SHP77 (cell line): ENCODE measurements around the gene CLCN6.

Experiments used
- DNase-seq, 2 experiments: peaks; one replicate each; lab custom pipeline; 2025; lab: John Stamatoyannopoulos, UW

The CLCN6 gene, protein sequence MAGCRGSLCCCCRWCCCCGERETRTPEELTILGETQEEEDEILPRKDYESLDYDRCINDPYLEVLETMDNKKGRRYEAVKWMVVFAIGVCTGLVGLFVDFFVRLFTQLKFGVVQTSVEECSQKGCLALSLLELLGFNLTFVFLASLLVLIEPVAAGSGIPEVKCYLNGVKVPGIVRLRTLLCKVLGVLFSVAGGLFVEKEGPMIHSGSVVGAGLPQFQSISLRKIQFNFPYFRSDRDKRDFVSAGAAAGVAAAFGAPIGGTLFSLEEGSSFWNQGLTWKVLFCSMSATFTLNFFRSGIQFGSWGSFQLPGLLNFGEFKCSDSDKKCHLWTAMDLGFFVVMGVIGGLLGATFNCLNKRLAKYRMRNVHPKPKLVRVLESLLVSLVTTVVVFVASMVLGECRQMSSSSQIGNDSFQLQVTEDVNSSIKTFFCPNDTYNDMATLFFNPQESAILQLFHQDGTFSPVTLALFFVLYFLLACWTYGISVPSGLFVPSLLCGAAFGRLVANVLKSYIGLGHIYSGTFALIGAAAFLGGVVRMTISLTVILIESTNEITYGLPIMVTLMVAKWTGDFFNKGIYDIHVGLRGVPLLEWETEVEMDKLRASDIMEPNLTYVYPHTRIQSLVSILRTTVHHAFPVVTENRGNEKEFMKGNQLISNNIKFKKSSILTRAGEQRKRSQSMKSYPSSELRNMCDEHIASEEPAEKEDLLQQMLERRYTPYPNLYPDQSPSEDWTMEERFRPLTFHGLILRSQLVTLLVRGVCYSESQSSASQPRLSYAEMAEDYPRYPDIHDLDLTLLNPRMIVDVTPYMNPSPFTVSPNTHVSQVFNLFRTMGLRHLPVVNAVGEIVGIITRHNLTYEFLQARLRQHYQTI

GRCh38 chr1:11805422-11806306 lies at the start of gene CLCN6, which contains the start of gene MTHFR:
Gene CLCN6 (plus strand): TSS chr1:11806191. CDS start chr1:11806263, 72 bp downstream.
Gene MTHFR (minus strand): TSS chr1:11805964. CDS start chr1:11803116, 2,848 bp downstream.
- DNase-seq = peak; percentile 96 to 98

DNA sequence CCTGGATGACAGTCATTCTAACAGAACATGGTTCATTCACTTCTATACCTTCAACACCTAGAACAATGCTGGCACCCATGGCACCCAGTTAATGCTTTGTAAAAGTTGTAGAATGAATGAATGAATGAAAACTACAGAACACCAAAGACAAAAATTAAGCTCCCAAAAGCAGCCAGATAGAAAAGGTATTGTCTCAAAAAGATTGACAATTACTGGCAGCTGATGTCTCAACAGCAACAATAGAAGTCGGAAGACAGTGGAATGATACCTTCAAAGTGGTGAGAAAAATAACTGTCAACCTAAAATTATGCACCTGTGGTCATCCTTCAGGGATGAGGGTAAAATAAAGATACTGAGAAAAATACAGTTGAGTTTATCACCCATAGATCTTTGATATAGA lies 48.9 kb upstream of the CLCN6 start:
- no peak for DNase-seq

DNA sequence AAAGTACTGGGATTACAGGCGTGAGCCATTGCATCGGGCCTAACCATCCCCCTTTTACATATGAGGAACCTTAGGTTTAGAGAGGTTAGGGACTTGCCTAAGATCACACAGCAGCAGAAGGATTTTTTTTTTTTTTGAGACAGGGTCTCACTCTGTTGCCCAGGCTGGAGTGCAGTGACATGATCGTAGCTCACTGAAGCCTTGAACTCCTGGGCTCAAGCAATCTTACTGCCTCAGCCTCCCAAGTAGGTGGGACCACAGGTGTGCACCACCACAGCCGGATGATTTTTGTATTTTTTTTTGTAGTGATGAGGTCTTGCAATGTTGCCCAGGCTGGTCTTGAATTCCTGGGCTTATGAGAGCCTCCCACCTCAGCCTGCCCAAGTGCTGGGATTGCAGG lies 46.2 kb upstream of the CLCN6 start:
- DNase-seq = no peak

DNA sequence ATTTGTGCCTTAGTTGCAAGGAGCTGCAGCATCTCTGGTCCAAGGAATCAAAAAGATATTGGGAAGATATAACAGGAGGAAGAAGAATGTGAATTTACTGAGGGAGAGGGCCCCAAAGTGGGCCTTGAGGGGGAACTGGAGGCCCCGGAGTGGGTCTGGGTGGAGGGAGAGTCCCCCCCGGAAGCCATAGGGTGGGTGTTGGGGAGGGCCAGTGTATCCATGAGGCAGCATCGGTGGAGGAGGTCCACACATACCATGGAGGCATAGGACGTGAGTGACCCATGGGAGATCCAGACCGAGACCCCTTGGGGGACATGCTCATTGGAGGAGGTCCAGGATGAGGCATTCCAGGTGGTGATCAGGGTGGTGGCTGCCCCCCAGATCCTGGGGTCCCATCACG lies 44.7 kb upstream of the CLCN6 start:
- DNase-seq = no peak

DNA sequence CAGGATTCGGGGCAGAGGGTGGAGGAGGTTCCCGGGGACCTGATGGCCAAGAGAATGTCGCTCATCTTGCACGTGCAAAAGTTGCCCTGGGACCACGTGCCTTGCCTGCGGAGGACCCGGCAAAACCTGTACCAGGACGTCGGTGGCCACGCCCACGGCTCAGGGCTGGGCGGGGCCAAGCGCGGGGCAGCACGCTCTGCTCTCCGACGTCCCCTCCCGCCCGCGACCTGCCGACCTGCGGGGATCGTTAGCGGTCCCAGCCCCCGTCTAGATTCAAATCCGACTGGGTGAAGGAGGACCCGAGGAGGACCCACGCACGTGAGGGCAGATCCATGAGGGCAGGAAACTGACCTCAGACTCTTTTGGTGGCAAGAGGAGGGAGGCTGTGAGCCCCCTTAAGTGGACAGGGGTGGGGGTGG lies 44.0 kb upstream of the CLCN6 start, which contains the start of gene C1orf167:
C1orf167 (plus strand) TSS at position 206 of the 419 bp plus-strand sequence. CDS start 2,208 bp downstream, outside the sequence.
- DNase-seq = no peak

DNA sequence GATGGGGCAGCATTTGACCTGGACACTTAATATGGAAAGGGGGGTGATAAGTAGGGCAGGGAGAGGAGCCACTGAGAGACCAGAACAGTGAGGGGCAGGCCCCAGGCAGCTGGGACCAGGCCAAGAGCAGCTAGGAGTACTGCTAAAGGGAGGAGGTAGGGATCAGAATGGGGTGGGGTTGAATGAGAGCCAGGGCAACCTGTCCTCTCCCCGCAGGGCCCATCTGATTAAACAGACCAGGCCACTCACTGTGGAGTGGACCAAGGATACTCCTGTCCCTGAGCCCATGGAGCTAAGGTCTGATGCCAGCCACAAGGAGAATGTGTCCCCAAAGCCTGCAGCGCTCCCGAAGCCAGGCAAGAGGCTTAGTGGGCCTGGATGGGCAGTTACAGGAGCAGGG lies 41.9 kb upstream of the CLCN6 start:
- DNase-seq = no peak

GRCh38 chr1:11764519-11764918 lies 41.5 kb upstream of the CLCN6 start:
- no peak for DNase-seq

DNA sequence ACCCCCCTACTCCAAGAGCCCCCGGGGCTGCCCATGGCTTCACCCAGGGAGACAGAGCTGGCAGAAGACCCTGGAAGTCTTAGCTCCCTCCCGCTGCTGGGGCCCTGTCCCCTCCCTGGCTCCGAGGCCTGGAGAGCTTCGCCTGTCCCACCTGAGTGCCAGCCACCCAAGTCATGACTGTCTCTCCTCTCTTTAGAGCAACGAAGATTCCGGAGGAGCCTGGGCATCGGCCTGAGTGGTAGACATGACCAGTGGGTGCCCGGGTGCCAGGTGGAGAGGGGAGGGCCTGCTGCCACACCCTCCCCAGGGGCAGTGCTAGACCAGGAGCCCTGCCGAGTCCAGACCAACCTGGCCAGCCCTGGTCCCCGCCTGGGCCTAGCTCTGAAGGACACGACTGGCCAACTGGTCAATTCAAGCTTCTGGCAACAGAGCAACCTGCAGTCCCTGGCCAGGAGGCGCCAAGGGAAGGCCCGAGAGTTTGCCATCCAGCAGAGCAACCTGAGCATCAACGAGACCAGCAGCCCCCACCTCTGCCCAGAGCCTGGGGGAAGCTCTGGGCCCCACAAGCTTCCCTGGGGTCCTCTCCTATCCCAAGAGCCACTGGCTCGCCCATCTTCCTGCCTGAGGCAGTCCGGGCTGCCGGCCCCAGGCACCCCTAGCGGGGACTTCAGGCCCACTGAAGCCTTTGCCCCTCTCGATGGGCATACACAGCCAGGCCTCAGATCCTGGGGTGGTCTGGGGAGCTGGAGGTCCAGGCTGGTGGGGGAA lies 40.1 kb upstream of the CLCN6 start:
- no peak for DNase-seq

- no peak for DNase-seq
These were observed 39.6 kb upstream of the CLCN6 start for GRCh38 chr1:11766429-11766776.

DNA sequence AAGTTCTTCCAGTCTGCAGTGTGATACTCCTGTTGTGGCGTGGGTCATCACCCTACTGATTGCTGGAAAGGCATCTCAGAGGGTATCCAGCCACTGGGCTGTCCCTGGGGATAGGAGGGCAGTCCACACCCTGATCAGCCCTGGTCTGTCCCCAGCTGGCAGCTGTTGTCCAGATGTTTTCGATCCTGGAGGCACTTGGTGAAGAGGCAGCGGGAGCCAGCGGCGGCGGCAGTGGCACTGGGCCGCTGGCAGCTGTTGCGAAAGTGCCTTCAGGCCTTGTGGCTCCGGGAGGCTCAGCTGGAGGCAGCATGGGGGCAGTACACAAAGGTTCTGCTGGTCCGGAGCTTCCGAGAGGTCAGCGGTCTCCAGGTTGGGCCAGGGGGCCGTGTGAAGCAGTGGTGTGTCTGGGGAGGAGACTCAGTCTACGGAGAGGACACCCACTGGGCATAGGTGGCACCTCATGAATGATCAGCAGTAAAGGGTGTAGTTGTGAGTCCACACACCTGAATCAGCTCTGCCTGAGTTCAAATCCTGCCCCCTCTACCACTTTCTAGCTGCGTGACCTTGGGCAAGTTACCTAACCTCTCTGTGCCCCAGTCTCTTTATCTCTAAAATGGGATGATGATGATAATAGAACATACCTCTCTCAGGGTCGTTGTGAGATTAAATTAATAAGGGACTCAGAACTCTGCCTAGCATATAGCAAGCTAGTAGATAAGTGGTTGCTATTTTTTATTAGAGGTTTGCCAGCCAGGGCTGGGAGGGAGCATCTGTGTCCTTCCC lies 37.9 kb upstream of the CLCN6 start:
- DNase-seq = no peak

DNA sequence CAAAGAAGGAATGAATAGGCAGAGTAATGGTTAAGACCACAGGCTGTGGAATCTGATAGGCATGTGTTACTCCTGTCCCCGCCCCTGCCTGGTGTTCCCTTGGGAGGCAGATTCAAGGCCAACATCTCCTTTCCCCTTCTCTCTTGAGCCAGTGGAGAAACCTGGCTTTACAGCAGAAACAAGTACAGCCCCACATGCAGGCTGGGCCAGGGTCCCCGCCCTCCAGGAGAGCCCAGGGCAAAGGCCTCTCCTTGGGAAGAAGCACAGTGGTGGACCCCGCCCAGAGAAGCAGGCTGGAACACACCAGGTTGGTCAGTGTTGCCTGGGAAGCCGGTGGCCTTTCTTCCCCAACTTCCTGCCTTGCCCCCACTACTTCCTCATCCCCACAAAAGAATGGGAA lies 37.2 kb upstream of the CLCN6 start:
- no peak for DNase-seq

- DNase-seq = no peak
These were observed 36.7 kb upstream of the CLCN6 start for GRCh38 chr1:11769274-11769673.

DNA sequence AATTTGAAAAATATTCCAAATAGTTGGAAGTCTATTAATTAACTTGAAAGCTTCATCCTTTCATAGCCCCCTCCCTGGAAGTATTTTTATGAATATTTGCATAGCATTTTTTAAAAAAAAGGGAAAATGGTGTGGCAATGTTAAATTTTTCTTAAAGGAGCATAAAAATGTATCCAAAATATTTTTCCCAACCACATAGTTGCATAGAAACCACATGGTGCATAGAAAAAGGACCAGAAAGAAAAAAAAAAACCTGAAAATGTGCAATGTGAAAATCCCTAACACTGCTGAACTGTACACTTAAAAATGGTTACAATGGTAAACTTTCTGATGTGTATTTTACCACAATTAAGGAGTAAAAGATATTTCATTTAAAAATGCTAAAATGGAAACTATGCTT lies 36.0 kb upstream of the CLCN6 start:
- DNase-seq = no peak

DNA sequence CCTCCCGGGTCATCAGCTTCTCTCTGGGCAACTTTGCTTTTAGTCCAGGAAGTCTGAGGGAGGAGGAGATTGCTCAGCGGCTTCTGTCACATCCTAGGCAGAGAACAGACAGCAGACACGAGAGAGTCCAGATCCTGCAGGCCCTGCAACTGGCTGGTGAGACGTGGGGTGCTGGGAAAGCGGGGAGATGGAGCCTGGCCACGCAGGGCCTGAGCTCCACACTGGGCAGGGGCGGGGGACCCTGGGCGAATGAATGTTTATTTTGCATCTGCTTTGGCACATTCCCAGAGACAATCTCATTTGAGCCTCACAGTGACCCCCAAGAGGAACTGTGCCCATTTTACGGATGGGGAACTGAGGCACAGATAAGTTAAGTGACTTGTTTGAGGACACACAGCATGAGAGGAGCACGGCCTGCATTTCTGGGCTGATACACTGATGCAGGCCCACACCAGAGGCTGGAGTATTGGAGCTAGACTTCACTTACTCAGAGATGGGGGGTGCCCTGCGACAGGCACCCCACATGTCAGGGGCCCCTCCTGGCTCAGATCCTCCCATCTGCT lies 34.4 kb upstream of the CLCN6 start:
- no peak for DNase-seq

DNA sequence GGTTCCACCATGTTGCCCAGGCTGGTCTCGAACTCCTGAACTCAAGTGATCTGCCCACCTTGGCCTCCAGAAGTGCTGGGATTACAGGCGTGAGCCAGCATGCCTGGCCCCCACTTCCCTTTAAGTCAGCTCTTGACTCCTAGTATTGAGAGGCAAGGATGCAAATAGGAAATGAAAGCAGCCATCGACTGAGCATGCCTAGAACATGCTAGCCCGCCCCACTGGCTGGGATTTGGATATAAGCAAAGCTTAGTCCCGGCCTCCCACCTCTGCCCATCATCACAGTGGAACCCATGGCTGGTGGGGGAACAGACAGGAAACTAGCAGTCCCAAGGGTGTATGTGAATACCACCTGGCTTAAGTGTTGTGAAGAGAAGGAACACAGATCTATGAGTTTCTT lies 33.5 kb upstream of the CLCN6 start:
- no peak for DNase-seq

- DNase-seq = no peak
These were observed 31.2 kb upstream of the CLCN6 start for GRCh38 chr1:11774753-11775152.

GRCh38 chr1:11777658-11778322 lies 28.2 kb upstream of the CLCN6 start:
- DNase-seq = peak in 1 of 2 experiments; percentile 4

- DNase-seq = no peak
These were observed 27.7 kb upstream of the CLCN6 start for GRCh38 chr1:11778336-11778735.

DNA sequence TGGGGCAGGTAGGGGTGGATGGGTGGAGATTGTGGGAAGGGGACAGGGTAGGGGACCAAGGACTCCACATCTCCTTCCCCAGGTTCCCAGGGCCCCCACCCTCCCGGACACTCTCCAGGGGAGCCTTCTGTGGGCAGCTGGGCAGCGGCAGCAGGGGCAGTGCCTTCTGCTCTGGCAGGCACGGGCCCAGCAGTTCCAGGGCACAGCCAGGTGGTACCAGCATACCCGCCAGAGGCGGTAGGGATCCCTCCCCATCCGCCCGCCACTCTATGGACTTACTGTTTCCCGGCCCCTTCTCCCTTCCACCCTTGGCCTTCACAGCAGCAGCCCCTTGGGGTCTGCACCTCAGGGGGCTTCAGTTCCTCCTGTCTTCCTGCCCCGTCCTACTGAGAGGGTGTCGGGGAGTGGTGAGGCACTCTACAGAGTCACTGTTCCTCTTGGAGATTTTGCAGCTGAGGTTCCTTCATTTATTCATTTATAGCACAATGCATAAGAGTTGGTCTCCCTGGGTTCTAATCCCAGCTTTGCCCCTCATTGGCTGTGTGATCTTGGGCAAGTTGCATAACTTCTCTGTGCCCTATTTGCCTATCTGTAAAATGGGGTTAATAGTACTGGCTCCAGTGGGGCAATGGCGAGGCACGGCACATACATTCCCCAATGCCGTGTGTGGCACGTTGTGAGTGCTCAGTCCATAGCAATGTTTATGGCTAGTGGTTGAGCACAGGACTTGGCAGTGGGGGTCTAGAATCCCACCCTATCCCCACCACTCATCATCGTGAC lies 27.0 kb upstream of the CLCN6 start:
- no peak for DNase-seq
